ENCODE measurements around the gene E4F1.

- TF ChIP-seq POLR2A (IDR thresholded peaks at IDR 0.05) (no peak), EP300 (IDR thresholded peaks at IDR 0.05) (no peak), CTCF (IDR thresholded peaks at IDR 0.05) (no peak)
These were observed 54.3 kb downstream of the E4F1 start for GRCh38 chr16:2277466-2278271.
